PC-9 (cell line): Measurements from ENCODE around the gene ZNF275.

Experiments
- CTCF ChIP-seq: fragments of 200-600 bp; sonication (generic); conservative IDR thresholded peaks from 2 replicates; pipeline ENCODE4 v1.6.1; 2017; ENCODE audit warnings: mixed run types, antibody characterized with exemption, mild to moderate bottlenecking, moderate library complexity
- EZH2 ChIP-seq: fragments of 200-600 bp; sonication (generic); IDR thresholded peaks from 2 replicates; pipeline ENCODE4 v1.8.0; 2017; ENCODE audit warnings: antibody characterized with exemption, low read depth

GRCh38 chrX:153401133-153401764, 67.3 kb downstream of the ZNF275 start, which contains the start of gene PNMA6E:
- TF ChIP-seq CTCF (no peak), EZH2 (no peak)
